ENCODE results near the gene ZNF212.

DNA sequence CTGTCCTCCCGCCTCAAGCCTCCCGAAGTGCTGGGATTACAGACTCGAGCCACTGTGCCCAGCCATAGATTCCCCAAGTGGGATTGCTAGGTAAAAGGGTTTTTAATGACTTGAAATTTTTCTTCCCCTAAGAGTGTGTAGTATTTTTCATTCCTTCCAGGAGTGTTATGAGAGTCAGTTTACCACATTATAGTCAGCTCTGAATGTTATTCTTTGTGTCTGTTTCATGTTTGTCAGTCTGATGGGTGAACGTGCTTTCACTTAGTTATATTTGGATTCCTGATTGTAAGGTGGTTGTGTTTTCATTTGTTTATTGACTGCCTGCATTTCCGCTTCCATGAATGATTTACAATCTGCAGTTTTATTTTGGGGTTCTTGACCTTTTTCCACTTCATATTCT, 6.3 kb downstream of the ZNF212 start:
- no peak for TF ChIP-seq FOS (IDR thresholded peaks at IDR 0.05; ENCODE audit: borderline replicate concordance, insufficient read depth, low read length)
- TF ChIP-seq, protein P1, sequence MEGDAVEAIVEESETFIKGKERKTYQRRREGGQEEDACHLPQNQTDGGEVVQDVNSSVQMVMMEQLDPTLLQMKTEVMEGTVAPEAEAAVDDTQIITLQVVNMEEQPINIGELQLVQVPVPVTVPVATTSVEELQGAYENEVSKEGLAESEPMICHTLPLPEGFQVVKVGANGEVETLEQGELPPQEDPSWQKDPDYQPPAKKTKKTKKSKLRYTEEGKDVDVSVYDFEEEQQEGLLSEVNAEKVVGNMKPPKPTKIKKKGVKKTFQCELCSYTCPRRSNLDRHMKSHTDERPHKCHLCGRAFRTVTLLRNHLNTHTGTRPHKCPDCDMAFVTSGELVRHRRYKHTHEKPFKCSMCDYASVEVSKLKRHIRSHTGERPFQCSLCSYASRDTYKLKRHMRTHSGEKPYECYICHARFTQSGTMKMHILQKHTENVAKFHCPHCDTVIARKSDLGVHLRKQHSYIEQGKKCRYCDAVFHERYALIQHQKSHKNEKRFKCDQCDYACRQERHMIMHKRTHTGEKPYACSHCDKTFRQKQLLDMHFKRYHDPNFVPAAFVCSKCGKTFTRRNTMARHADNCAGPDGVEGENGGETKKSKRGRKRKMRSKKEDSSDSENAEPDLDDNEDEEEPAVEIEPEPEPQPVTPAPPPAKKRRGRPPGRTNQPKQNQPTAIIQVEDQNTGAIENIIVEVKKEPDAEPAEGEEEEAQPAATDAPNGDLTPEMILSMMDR (IDR thresholded peaks at IDR 0.05; ENCODE audit: extremely low read depth in 1 of 2, insufficient read depth in 1 of 2, low read depth in 1 of 2, low read length in 2 of 2) = no peak
- TF ChIP-seq EZH2 (IDR thresholded peaks at IDR 0.05; ENCODE audit: borderline replicate concordance, low read depth, low read length, severe bottlenecking) = no peak
- no peak for TF ChIP-seq POLR2AphosphoS5 (IDR thresholded peaks at IDR 0.05; ENCODE audit: insufficient read depth, low read depth, low read length)
- no peak for TF ChIP-seq GATA2 (IDR thresholded peaks at IDR 0.05; ENCODE audit: insufficient read depth, insufficient read length, low read depth, low read length)
- no peak for TF ChIP-seq POLR2A (IDR thresholded peaks at IDR 0.05; ENCODE audit: low read depth, low read length)
- TF ChIP-seq, protein P2, sequence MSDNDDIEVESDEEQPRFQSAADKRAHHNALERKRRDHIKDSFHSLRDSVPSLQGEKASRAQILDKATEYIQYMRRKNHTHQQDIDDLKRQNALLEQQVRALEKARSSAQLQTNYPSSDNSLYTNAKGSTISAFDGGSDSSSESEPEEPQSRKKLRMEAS (IDR thresholded peaks at IDR 0.05; ENCODE audit: insufficient read depth, insufficient read length) = no peak
